GM18867 (cell line): ENCODE measurements around the gene CRADD.

Experiments used
- ATAC-seq: cut with Tn5 transposase; IDR thresholded peaks from one replicate; pipeline ENCODE4 v1.9.1; 2021; ENCODE audit warnings: mild to moderate bottlenecking, moderate library complexity; ENCODE audit not compliant: unreplicated experiment

Gene CRADD

GRCh38 chr12:93670104-93670503 is 7.1 kb upstream of the CRADD start:
- ATAC-seq = no peak

DNA sequence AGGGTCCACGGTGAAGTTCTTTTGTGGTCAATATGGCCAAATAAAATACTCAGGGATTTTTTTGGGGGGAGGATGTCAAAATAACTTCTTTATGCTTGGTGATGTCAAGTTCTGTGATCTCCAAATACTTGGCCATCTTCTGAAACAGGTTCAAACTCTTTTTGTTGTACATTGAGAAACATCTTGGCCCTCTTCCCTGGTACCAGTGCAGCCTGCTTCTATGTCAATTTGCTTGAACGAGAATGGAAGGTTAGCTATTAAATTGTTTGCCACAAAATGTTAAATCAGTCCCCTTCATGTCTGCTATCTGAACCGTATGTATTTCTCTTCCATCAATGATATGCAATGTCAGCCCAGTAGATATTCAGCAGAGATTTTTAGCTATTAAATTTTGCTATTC is 6.1 kb upstream of the CRADD start:
- ATAC-seq = no peak

- ATAC-seq = no peak
Measured at GRCh38 chr12:93673084-93673483, 4.1 kb upstream of the CRADD start.

- no peak for ATAC-seq
Measured at GRCh38 chr12:93674386-93674785, 2.8 kb upstream of the CRADD start.

DNA sequence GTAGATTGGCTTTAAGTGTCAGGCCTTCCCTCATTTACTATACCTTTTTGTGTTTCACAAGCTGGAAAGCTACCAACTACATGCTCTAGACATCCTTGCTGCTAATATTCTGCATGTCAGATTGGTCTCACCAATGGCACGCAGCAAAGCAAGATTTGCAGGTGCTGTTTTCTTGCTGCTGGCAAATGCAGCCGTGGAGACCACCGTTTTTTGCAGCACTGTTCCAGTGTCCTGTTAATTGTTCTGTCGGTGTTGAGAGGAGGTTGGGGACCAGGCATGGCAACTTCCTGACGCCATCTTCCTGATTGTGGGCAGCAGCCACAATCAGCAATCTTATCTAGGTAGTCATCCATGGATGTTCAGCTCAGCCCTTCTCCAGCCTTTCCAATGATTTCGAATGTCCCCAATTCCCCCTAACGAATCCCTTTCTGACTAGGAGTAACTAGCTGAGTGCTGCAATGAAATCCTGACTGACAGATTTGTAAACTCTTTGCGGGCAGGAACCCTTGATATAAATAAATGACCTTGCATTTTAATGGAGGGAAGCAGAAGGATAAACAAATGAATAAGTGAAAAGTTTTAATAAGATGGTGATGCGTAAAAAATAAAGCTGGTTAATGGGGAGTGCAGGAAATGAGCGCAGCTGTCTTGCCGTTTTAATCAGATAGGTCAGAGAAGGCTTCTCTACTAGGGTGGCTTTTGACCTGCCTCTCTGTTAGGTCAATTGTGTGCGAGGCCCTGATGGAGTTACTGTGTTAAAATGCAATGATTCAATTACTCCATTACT is 574 bp upstream of the CRADD start:
- no peak for ATAC-seq

DNA sequence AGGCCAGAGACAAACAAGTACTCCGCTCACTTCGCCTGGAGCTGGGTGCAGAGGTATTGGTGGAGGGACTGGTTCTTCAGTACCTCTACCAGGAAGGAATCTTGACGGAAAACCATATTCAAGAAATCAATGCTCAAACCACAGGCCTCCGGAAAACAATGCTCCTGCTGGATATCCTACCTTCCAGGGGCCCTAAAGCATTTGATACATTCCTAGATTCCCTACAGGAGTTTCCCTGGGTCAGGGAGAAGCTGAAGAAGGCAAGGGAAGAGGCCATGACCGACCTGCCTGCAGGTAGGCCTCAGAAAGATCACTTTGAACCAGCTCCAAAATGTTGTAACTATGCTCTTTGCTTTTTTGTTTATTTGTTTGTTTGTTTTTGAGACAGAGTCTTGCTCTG is 1.6 kb downstream of the CRADD start:
- ATAC-seq = no peak

- no peak for ATAC-seq
Measured at GRCh38 chr12:93679308-93679925, 2.2 kb downstream of the CRADD start.

DNA sequence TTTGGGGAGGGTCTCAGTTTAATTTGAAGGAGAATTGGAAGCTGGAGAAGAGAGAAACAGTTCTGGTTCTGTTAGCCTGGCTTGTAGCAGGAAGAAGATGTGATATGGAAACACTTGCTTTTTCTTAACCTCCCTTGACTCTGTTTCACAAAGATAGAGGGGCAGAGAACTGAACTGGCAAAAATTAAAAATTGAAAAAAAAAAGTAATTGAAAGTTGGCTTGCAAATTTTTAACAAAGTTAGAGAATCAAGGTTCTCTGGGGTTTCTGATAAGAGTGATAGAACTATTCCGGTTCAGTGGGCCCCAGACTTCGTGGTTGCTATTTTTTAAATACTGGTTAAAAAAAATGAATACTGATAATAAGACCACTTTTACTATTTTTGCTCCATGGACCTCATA is 2.8 kb downstream of the CRADD start:
- no peak for ATAC-seq

- no peak for ATAC-seq
Measured at GRCh38 chr12:93682846-93683261, 5.7 kb downstream of the CRADD start.

GRCh38 chr12:93683410-93683809 is 6.2 kb downstream of the CRADD start:
- no peak for ATAC-seq

DNA sequence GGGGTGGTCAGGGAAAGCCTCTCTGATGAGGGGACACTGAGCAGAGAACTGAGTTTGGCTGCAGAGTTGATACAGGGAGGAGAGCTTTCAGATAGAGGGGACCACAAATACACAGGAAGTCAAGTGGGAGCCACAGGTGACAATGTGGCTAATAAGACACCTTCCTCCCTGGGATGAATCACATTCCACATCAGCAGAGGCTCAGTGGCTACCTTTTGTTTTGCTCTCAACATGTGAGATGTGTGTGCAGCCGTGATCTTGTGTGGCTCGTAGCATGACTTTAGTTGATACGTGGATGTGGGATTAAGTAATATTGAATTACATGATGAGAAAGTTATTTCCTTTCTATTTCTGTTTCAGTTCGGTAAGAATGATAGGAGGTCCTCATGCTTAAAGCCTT is 7.5 kb downstream of the CRADD start:
- ATAC-seq = no peak

DNA sequence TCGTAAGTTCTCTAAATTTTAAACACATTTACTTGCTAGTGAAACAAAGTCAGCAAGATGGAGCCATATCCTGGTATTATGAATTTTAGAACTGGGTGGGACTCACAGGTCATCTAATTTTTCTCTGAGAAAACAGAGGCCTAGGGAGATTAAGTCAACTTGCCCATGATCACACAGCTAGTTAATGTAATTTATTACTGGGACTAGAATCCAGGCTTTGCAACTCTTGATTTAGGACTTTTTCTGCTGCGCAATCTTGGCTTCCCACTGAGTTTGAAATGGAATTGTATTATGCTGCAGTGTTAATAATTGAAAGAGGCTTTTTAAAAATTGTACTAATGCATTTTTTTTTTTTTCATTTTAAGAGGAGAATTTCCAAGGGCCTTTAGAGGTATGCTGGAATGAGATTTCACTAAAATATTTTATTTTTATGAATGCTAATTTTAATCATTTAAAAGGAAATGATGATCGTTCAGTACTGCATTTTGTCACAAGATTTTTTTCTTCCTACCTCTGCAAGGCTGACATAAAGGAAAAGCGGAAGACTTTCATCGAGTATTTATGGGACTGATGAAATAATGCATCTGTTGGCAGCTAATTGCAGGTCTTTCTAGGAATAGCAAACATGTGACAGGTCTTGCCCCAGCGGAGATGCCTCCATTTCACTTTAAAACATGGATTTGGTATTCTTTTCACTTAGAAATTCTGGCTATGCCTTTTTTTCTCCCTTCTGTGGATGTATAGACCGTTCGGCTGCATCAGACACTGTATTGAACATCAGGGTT is 9.6 kb downstream of the CRADD start:
- ATAC-seq = no peak

GRCh38 chr12:93689076-93689834 is 12.1 kb downstream of the CRADD start:
- ATAC-seq = no peak

DNA sequence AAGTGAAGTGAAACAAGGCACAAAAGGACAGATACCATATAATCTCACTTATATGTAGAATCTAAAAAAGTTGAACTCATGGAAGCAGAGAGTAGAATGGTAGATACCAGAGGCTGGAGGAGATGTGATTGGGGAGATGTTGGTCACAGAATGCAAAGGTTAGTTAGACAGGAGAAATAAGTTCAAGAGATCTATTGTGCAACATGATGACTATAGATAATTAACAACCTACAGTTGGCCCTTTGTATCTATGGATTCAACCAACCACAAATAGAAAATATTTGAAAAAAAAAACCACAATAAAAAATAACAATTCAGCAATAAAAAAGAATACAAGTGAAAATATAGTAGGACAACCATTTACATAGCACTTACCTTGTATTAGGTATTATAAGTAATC is 19.3 kb downstream of the CRADD start:
- no peak for ATAC-seq

DNA sequence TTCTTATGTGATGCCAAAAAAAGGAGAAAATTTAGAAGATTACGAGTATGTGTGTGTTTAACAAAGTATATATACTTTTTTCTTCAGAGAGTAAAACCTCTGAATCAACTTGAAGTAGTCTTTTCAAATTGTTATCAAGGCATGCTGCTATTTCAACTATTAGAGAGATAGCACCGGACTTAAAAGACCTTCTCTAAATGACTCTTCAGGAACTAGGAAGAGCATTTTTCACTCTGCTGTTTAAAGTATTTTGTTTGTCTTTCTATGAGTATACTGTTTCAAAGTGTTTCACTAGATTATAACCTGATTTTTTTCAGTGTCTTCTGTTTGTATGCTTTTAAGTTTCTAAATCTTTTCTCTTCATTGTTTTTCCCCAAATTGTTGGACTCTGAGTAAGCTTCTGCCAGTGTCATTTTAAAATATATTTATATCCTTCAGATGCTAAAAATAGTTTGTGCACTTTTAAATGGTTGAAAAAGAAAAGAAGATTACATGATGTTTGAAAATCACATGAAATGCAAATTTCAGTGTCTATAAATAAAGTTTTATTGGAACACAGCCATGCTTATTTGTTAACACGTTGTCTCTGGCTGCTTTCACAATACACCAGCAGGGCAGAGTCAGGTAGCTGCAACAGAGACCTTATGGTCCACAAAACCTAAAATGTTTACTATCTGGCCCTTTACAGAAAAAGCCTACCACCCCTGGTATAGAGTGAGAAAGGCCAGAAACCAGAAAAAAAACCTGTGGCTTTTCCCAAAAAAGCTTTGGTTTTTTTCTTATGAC is 21.3 kb downstream of the CRADD start:
- no peak for ATAC-seq

DNA sequence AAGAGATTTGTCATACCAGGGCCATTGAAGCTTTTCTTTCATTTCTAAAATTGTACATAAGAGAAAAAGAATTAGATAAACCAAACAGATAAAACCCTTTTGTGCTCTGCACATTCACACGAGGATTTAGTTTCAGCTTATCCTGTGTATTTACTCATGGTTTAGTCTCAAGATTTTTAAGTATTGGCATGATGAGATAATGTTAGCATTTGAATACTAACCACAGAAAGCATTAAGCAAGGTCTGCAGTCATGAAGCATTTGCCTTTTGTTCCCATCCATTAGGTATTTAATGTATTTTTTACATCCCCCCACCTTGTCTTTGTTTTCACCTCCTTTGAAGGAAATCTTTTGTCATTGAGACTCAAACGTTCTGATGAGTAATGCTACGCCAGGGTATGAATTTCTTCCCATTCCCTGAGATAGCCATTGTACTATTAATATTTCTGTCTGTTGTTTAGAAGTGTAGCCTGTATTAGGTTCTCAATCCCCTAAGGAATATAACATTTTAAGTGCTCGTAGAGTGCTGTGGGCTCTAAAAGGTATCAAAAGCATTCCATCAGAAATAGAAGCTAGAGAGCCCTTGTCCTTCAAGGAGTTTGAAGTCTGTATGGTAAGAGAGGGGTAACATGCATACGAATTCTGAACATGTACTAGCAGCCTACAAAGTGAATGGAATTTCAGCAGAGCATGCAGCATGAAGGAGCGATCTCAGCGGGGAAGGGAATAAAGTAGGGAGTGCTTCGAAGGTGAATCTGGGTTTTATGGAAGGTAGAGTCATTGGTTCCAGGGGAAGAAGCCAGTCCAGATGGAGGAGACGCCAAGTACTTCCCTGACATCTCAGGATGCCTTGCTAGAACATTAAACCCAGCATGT is 22.3 kb downstream of the CRADD start:
- no peak for ATAC-seq

DNA sequence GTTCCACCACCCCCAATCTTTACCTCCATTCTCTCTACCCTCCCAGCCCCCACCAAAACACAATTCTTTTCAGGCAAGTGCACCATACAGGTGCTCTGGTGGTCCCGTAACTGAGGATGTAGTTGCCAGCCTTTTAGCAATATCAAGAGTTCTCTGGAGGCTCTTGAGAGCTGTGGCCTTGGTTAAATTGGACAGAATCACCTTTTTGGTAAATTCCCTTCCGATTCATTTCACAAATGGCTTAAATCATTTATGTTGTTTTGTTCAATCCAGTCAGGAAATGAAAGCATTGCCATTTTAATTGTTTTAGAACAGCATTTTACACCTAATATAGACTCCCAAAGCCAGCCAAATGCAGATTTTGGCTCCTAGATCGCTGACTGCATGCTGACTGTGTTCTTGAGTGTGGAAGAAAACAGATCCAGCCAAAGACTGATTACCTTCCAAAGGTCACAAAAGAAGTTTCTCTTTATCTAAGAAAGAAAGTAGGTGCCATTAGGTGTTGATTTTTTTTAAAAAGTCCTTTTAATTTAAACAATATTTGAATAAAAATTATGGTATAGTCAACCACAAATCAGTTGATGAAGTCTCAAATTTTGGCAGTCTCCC is 25.6 kb downstream of the CRADD start:
- ATAC-seq = no peak

DNA sequence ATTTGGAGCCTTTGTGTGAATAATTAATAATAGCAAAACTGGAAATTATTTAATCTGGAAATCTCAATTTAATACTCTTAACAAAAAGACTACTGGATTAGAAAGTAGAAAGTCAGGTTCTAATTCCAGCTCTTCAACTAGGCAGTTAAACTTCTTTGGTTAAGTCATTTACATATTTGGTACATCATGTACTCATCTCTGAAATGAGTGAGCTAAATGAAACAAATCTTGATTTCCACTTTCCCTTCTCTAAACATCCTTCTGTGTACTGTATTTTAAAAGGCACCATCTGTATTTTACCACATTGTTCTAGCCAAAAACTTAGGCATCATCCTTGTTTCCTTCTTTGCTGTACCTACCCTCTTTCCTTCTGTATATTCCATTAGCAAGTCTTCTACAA is 26.9 kb downstream of the CRADD start:
- peak; percentile 61 for ATAC-seq

- no peak for ATAC-seq
Measured at GRCh38 chr12:93704625-93705024, 27.4 kb downstream of the CRADD start.
